H9 (cell line): Measurements from ENCODE around the gene DNAJB6. TPM values are rescaled to one million over a fixed set of nuclear protein-coding genes. Genes with fewer than 3 reads are reported as not detected.

Experiments used
- DNase-seq: peaks from one replicate; pipeline ENCODE4 v3.0.0-alpha.2; 2017
- H2AFZ ChIP-seq: one replicate; pipeline ENCODE4 v1.6.1; 2013; ENCODE audit warnings: mild to moderate bottlenecking, low read length, control low read depth, moderate library complexity
- H2AK5ac ChIP-seq: 2 replicates; pipeline ENCODE4 v1.6.1; 2013; ENCODE audit warnings: low read length, control low read depth, mixed read lengths; ENCODE audit not compliant: insufficient read length
- H2BK120ac ChIP-seq: one replicate; pipeline ENCODE4 v1.6.1; 2013; ENCODE audit warnings: low read depth, mild to moderate bottlenecking, low read length, control low read depth, inconsistent platforms; ENCODE audit not compliant: poor library complexity, severe bottlenecking
- H2BK12ac ChIP-seq: 2 replicates; pipeline ENCODE4 v1.6.1; 2013; ENCODE audit warnings: low read length, control low read depth, mixed read lengths, low read depth; ENCODE audit not compliant: insufficient read length
- H2BK15ac ChIP-seq: 2 replicates; pipeline ENCODE4 v1.6.1; 2013; ENCODE audit warnings: low read depth, low read length, control low read depth
- H2BK20ac ChIP-seq: one replicate; pipeline ENCODE4 v1.6.1; 2013; ENCODE audit warnings: low read depth, mild to moderate bottlenecking, low read length, control low read depth, inconsistent platforms; ENCODE audit not compliant: poor library complexity, severe bottlenecking
- H2BK5ac ChIP-seq: 2 replicates; pipeline ENCODE4 v1.6.1; 2013; ENCODE audit warnings: low read length, control low read depth, mixed read lengths; ENCODE audit not compliant: insufficient read length
- H3K14ac ChIP-seq: 2 replicates; pipeline ENCODE4 v1.6.1; 2013; ENCODE audit warnings: low read length, control low read depth; ENCODE audit not compliant: insufficient read depth
- H3K18ac ChIP-seq: 2 replicates; pipeline ENCODE4 v1.6.1; 2013; ENCODE audit warnings: low read depth, mild to moderate bottlenecking, mixed read lengths, low read length, control low read depth; ENCODE audit not compliant: insufficient read length
- H3K23ac ChIP-seq: 2 replicates; pipeline ENCODE4 v1.6.1; 2013; ENCODE audit warnings: low read length, control low read depth, mixed read lengths, low read depth; ENCODE audit not compliant: insufficient read length
- H3K23me2 ChIP-seq: 2 replicates; pipeline ENCODE4 v1.6.1; 2013; ENCODE audit warnings: low read depth, mild to moderate bottlenecking, mixed read lengths, low read length, control low read depth; ENCODE audit not compliant: insufficient read length, poor library complexity, severe bottlenecking
- H3K27ac ChIP-seq: 2 replicates; pipeline ENCODE4 v1.5.1; 2013; ENCODE audit warnings: low read length, control low read depth, mixed read lengths, low read depth; ENCODE audit not compliant: insufficient read length
- H3K27me3 ChIP-seq: 2 replicates; pipeline ENCODE4 v1.6.1; 2013; ENCODE audit warnings: low read length, control low read depth, inconsistent platforms; ENCODE audit not compliant: insufficient read depth
- H3K4ac ChIP-seq: 2 replicates; pipeline ENCODE4 v1.6.1; 2013; ENCODE audit warnings: low read depth, mild to moderate bottlenecking, control low read depth, inconsistent platforms, low read length, moderate library complexity
- H3K4me1 ChIP-seq: 2 replicates; pipeline ENCODE4 v1.6.1; 2013; ENCODE audit warnings: low read length, control low read depth, inconsistent platforms; ENCODE audit not compliant: insufficient read depth
- H3K4me2 ChIP-seq: 2 replicates; pipeline ENCODE4 v1.6.1; 2013; ENCODE audit warnings: low read length, control low read depth, mixed read lengths; ENCODE audit not compliant: insufficient read length, insufficient read depth
- H3K56ac ChIP-seq: 2 replicates; pipeline ENCODE4 v1.6.1; 2013; ENCODE audit warnings: low read depth, mild to moderate bottlenecking, mixed read lengths, low read length, control low read depth; ENCODE audit not compliant: insufficient read length
- H3K79me1 ChIP-seq: 2 replicates; pipeline ENCODE4 v1.6.1; 2013; ENCODE audit warnings: low read depth, mild to moderate bottlenecking, moderate library complexity, low read length, control low read depth, inconsistent platforms; ENCODE audit not compliant: insufficient read depth, poor library complexity, severe bottlenecking
- H3K79me2 ChIP-seq: 2 replicates; pipeline ENCODE4 v1.6.1; 2013; ENCODE audit warnings: low read length, control low read depth, inconsistent platforms; ENCODE audit not compliant: insufficient read depth
- H3K9ac ChIP-seq: 2 replicates; pipeline ENCODE4 v1.6.1; 2013; ENCODE audit warnings: low read length, control low read depth, mixed read lengths; ENCODE audit not compliant: insufficient read length; ENCODE audit errors: extremely low read depth
- H3K9me3 ChIP-seq: one replicate; pipeline ENCODE4 v1.6.1; 2013; ENCODE audit warnings: low read depth, low read length, inconsistent platforms; ENCODE audit not compliant: control insufficient read depth
- H3T11ph ChIP-seq: one replicate; pipeline ENCODE4 v1.6.1; 2013; ENCODE audit warnings: mild to moderate bottlenecking, low read length, control low read depth, inconsistent platforms
- H4K20me1 ChIP-seq: one replicate; pipeline ENCODE4 v1.6.1; 2013; ENCODE audit not compliant: control insufficient read depth, insufficient read length, insufficient read depth
- H4K5ac ChIP-seq: 2 replicates; pipeline ENCODE4 v1.6.1; 2013; ENCODE audit warnings: low read depth, mild to moderate bottlenecking, mixed read lengths, low read length, control low read depth; ENCODE audit not compliant: insufficient read length
- H4K8ac ChIP-seq: replicated peaks from 2 replicates; pipeline ENCODE4 v1.6.1; 2013; ENCODE audit warnings: low read length, control low read depth, mixed read lengths, low read depth; ENCODE audit not compliant: insufficient read length
- H4K91ac ChIP-seq: 2 replicates; pipeline ENCODE4 v1.6.1; 2013; ENCODE audit warnings: low read depth, mild to moderate bottlenecking, moderate library complexity, mixed read lengths, low read length, control low read depth; ENCODE audit not compliant: insufficient read length
- H3K27ac Mint-ChIP-seq, 3 experiments: 2 replicates in 2 of 3; 3 replicates in 1 of 3; pipeline ENCODE4 v1.8.0; 2020 to 2021; ENCODE audit warnings: mixed read lengths in 3 of 3, mild to moderate bottlenecking in 1 of 3, moderate library complexity in 1 of 3
- H3K27me3 Mint-ChIP-seq: 2 replicates; pipeline ENCODE4 v1.8.0; 2021; ENCODE audit warnings: low read depth, mild to moderate bottlenecking, moderate library complexity, mixed read lengths
- H3K36me3 Mint-ChIP-seq, 3 experiments: 2 replicates in 2 of 3; 3 replicates in 1 of 3; pipeline ENCODE4 v1.8.0; 2020 to 2021; ENCODE audit warnings: low read depth in 3 of 3, mixed read lengths in 3 of 3; ENCODE audit not compliant: insufficient read depth in 1 of 3
- H3K4me1 Mint-ChIP-seq, 2 experiments: 2 replicates each; pipeline ENCODE4 v1.8.0; 2020; ENCODE audit warnings: mixed read lengths in 2 of 2
- H3K4me3 Mint-ChIP-seq, 2 experiments: 2 replicates in 1 of 2; 3 replicates in 1 of 2; pipeline ENCODE4 v1.8.0; 2020 to 2021; ENCODE audit warnings: mild to moderate bottlenecking in 2 of 2, mixed read lengths in 2 of 2, moderate library complexity in 1 of 2
- H3K9me3 Mint-ChIP-seq, 2 experiments: 2 replicates in 1 of 2; 3 replicates in 1 of 2; pipeline ENCODE4 v1.8.0; 2020; ENCODE audit warnings: mild to moderate bottlenecking in 2 of 2, mixed read lengths in 2 of 2, moderate library complexity in 1 of 2
- CTCF ChIP-seq: fragments of 200-600 bp; sonication (generic); conservative IDR thresholded peaks from 3 replicates; pipeline ENCODE4 v1.8.0; 2021; ENCODE audit warnings: antibody characterized with exemption, mild to moderate bottlenecking
- WGBS: extraction: QIAGEN DNeasy Blood & Tissue Kit; methylation state at CpG from one replicate; pipeline ENCODE4 v1.1.7; 2013; ENCODE audit warnings: missing lambda C conversion rate, low lambda C conversion rate, mixed read lengths; ENCODE audit not compliant: insufficient read length; ENCODE audit errors: extremely low coverage; 5-methylcytosine and 5-hydroxymethylcytosine counted together
- total RNA-seq: library from RNA; stranded (reverse); gene quantifications from 2 replicates; pipeline ENCODE4 v1.2.1, GENCODE V29; 2021

DNAJB6 gene
- total RNA-seq, 1 experiment from 2014 or later: 215 TPM

GRCh38 chr7:157432541-157432956 lies 95.7 kb downstream of the DNAJB6 start:
- no peak for TF ChIP-seq CTCF

More at GRCh38 chr7:157432541-157432956, 95.7 kb downstream of the DNAJB6 start:
- Mint-ChIP-seq H3K27ac (peak overlapping the region in 1 of 3 experiments; percentile 85; a peak in 2 of 7 replicates), H3K36me3 (no peaks in the 10 kb centered on the region; a peak in 1 of 7 replicates), H3K27me3 (peaks cover 27% of the 10 kb centered on the region), H3K9me3 (peaks cover 8% of the 10 kb centered on the region in 2 experiments; a peak in 2 of 5 replicates), H3K4me1 (peaks cover 4 to 17% of the 10 kb centered on the region in 2 experiments), H3K4me3 (peak overlapping the region; percentile 64 to 67; a peak in 4 of 5 replicates)
- H3K56ac ChIP-seq: no peak overlapping the region
- H3K79me2 ChIP-seq: no peaks in the 10 kb centered on the region
- H2BK20ac ChIP-seq: no peak overlapping the region
- H2BK5ac ChIP-seq: no peak overlapping the region
- H3K23ac ChIP-seq: no peak overlapping the region
- H3K4me1 ChIP-seq: no peaks in the 10 kb centered on the region
- no peaks in the 10 kb centered on the region for H3K27me3 ChIP-seq
- H4K91ac ChIP-seq: no peak overlapping the region
- peak overlapping the region; percentile 0 for H3K4me2 ChIP-seq
- no peaks in the 10 kb centered on the region for H4K20me1 ChIP-seq
- no peak overlapping the region for H3K4ac ChIP-seq
- H3K27ac ChIP-seq: no peak overlapping the region
- peak; percentile 96 for DNase-seq
- no peak overlapping the region for H3T11ph ChIP-seq
- H4K8ac ChIP-seq: no peak overlapping the region
- H2BK15ac ChIP-seq: no peak overlapping the region
- no peak overlapping the region for H2AFZ ChIP-seq
- H3K23me2 ChIP-seq: no peaks in the 10 kb centered on the region
- H3K18ac ChIP-seq: no peak overlapping the region
- H2AK5ac ChIP-seq: no peak overlapping the region
- H4K5ac ChIP-seq: no peak overlapping the region
- WGBS: no CpG with 5 or more reads among the region's 17 CpGs
- no peaks in the 10 kb centered on the region for H3K9me3 ChIP-seq
- H2BK12ac ChIP-seq: no peak overlapping the region
- no peak overlapping the region for H3K14ac ChIP-seq
- H3K79me1 ChIP-seq: no peaks in the 10 kb centered on the region
- no peak overlapping the region for H3K9ac ChIP-seq
- H2BK120ac ChIP-seq: no peak overlapping the region
